Gastrocnemius medialis (tissue), 4 donors: ENCODE measurements around the gene CPPED1. TPM values are rescaled to one million over a fixed set of nuclear protein-coding genes. Genes with fewer than 3 reads are reported as not detected.

Experiments used
- ATAC-seq, 2 donors: fragments of 150-250 bp; one replicate each; pipeline ENCODE4 v1.9.1; 2016
- DNase-seq, 2 donors: peaks; one replicate each; pipeline ENCODE4 v3.0.0-alpha.2; 2019
- H3K27ac ChIP-seq, 4 donors: fragments of 200-600 bp; sonication (generic); 1 replicate in 1 of 4; 2 replicates in 3 of 4; pipeline ENCODE4 v1.5.1; 2016 to 2018; ENCODE audit warnings: mild to moderate bottlenecking in 2 of 4, moderate library complexity in 1 of 4
- H3K27me3 ChIP-seq, 3 donors: fragments of 200-600 bp; sonication (generic) in 2 of 3; 1 replicate in 1 of 3; 2 replicates in 2 of 3; pipeline versions ENCODE4 v1.5.1 to v1.6.0; 2016 to 2019; ENCODE audit warnings: mild to moderate bottlenecking in 1 of 3, moderate library complexity in 1 of 3
- H3K36me3 ChIP-seq, 2 donors: fragments of 200-600 bp; sonication (generic) in 1 of 2; one replicate each; pipeline ENCODE4 v1.5.1; 2017 to 2018
- H3K4me1 ChIP-seq, 2 donors: fragments of 200-600 bp; sonication (generic) in 1 of 2; one replicate each; pipeline ENCODE4 v1.5.1; 2016 to 2017; ENCODE audit warnings: mild to moderate bottlenecking in 2 of 2
- H3K4me3 ChIP-seq, 4 donors: fragments of 200-600 bp; sonication (generic) in 3 of 4; 1 replicate in 1 of 4; 2 replicates in 3 of 4; pipeline ENCODE4 v1.5.1; 2016 to 2019; ENCODE audit warnings: mild to moderate bottlenecking in 2 of 4
- H3K9me3 ChIP-seq, 3 donors: fragments of 200-600 bp; sonication (generic) in 2 of 3; 1 replicate in 1 of 3; 2 replicates in 2 of 3; pipeline ENCODE4 v1.5.1; 2016 to 2019
- POLR2A ChIP-seq, 2 donors: fragments of 450-650 bp; IDR thresholded peaks; one replicate each; pipeline ENCODE4 v1.6.1; 2017; ENCODE audit warnings: antibody characterized with exemption in 2 of 2, mild to moderate bottlenecking in 2 of 2, moderate library complexity in 2 of 2
- in situ Hi-C, 4 donors: fragments of 200-750 bp; cut with MboI; loops; one replicate each; pipeline versions ENCODE4 v1.15.0 to v1.8.0; 2017; ENCODE audit warnings: low sequenced_read_pairs in 4 of 4
- intact Hi-C: fragments of 100-400 bp; cut with DNase I; formaldehyde crosslinking; loops from one replicate; pipeline ENCODE4 v1.15.1; 2023; ENCODE audit warnings: low total_unique reads
- total RNA-seq, 4 donors: library from RNA; depleted of rRNA; stranded (reverse); fragments of >200 nt; gene quantifications; one replicate each; pipeline versions ENCODE4 v1.1.0 to v1.2.3, GENCODE V29; 2016
- TF ChIP-seq, protein P1 (sequence below), 5 experiments: fragments of 450-650 bp in 3 of 5; fragments of 200-600 bp in 2 of 5; sonication (generic) in 2 of 5; IDR thresholded peaks in 4 of 5; conservative IDR thresholded peaks in 1 of 5; 1 replicate in 4 of 5; 2 replicates in 1 of 5; pipeline ENCODE4 v1.5.1; 2016 to 2019; ENCODE audit warnings: antibody characterized with exemption in 5 of 5, mild to moderate bottlenecking in 3 of 5, moderate library complexity in 3 of 5

Gene CPPED1
- total RNA-seq, 4 donors from 2014 or later = 2.8 to 8.7 (median 6.6) TPM

DNA sequence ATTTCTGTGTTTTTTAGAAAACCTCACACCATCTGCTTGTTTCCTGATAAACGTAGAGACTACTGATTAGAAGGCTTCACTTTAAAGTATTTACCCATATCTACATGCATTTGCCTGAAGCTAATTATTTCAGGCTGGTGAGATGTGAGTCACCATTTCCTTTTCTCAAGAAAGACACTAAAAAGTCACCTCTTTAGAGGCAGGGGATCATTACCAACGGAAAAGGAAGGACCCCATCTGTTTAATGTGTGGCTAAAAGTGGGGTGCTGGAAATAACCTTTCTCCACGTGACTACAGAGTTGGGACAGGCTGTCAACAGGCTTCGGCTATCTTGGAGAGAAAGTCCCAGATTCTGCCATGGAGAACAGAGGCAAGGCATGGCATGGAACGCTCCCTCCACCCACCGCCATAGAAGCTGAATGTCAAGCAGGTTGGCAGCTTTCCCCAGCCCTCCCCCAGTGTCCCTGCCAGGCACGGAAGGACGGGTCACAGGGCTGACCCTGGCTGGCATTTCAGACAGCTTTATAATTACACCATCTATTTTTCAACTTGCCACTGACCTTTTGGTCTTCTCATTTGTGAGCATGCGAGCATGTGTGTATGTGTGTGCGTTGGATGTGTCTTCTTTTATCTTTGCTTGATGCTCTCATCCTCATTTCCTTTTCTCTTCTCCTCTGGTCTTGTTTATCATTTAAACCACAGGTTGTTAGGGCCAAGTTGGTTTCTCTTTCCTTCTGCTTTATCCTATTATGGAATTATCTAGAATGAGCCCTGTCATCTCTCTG lies 157.0 kb downstream of the CPPED1 start:
- no peak overlapping the region for H3K4me3 ChIP-seq
- H3K27ac ChIP-seq = no peak overlapping the region
- in situ Hi-C loops = no loop called here
- no peaks in the 10 kb centered on the region for H3K4me1 ChIP-seq
- H3K27me3 ChIP-seq = no peaks in the 10 kb centered on the region
- no peaks in the 10 kb centered on the region for H3K36me3 ChIP-seq
- ATAC-seq (no peak), DNase-seq (no peak)
- no peaks in the 10 kb centered on the region for H3K9me3 ChIP-seq
- intact Hi-C loops = no loop called here
- TF ChIP-seq POLR2A (IDR thresholded peaks at IDR 0.05) = no peak
- TF ChIP-seq, protein P1, sequence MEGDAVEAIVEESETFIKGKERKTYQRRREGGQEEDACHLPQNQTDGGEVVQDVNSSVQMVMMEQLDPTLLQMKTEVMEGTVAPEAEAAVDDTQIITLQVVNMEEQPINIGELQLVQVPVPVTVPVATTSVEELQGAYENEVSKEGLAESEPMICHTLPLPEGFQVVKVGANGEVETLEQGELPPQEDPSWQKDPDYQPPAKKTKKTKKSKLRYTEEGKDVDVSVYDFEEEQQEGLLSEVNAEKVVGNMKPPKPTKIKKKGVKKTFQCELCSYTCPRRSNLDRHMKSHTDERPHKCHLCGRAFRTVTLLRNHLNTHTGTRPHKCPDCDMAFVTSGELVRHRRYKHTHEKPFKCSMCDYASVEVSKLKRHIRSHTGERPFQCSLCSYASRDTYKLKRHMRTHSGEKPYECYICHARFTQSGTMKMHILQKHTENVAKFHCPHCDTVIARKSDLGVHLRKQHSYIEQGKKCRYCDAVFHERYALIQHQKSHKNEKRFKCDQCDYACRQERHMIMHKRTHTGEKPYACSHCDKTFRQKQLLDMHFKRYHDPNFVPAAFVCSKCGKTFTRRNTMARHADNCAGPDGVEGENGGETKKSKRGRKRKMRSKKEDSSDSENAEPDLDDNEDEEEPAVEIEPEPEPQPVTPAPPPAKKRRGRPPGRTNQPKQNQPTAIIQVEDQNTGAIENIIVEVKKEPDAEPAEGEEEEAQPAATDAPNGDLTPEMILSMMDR (IDR thresholded peaks at IDR 0.05 in 4 of 5, conservative IDR thresholded peaks at IDR 0.05 in 1 of 5) = no peak

DNA sequence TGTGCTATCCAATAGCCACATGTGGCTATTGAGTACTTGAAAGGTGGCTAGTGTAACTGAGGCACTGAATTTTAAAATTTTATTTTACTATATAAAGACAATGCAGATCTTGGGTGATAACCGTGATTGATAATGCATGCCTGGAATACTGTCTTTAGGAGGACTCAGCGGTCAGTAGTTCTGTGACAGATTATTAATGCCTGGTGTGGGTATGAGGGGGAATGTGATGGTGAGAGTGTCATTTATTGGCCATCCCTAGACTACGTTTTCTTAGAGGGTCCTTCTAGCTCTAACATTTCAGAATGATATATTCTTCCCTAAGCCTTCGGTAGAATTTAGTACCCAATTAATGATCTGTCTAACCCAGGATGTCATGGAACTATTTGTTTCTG lies 157.6 kb downstream of the CPPED1 start:
- no peak overlapping the region for H3K4me3 ChIP-seq
- H3K9me3 ChIP-seq = no peaks in the 10 kb centered on the region
- H3K4me1 ChIP-seq = no peaks in the 10 kb centered on the region
- intact Hi-C loops (no loop called here), in situ Hi-C loops (no loop called here)
- no peak for ATAC-seq
- no peak for TF ChIP-seq POLR2A (IDR thresholded peaks at IDR 0.05)
- TF ChIP-seq, protein P1 (IDR thresholded peaks at IDR 0.05 in 4 of 5, conservative IDR thresholded peaks at IDR 0.05 in 1 of 5) = no peak
- H3K27me3 ChIP-seq = no peaks in the 10 kb centered on the region
- H3K36me3 ChIP-seq = no peaks in the 10 kb centered on the region
- no peak for DNase-seq
- no peak overlapping the region for H3K27ac ChIP-seq

DNA sequence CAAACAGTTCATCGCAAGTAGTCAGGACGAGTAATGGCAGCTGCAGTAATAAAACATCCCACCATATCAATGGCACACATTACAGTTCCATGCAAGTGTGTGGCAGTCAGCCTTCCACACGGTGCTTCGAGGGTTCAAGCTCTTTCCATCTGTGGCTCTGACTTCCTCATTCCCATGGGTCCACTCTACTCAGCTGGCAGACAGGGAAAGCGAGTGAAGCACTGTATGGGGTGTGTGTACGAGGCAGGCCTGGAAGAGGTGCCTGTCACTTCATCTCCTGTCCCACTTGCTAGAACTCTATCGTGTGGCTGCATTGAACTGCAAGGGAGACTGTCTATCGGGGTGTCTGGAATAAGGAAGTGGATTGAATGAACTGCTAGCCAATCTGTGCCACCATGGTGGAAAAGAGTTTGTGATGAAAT lies 160.6 kb downstream of the CPPED1 start:
- intact Hi-C loops = no loop called here
- ATAC-seq (no peak), DNase-seq (no peak)
- Histone ChIP-seq H3K9me3 (no peaks in the 10 kb centered on the region), H3K36me3 (no peaks in the 10 kb centered on the region), H3K27ac (no peak overlapping the region), H3K4me3 (no peak overlapping the region), H3K27me3 (no peaks in the 10 kb centered on the region), H3K4me1 (no peaks in the 10 kb centered on the region)
- in situ Hi-C loops = no loop called here
- TF ChIP-seq, protein P1 (IDR thresholded peaks at IDR 0.05 in 4 of 5, conservative IDR thresholded peaks at IDR 0.05 in 1 of 5) = no peak
- TF ChIP-seq POLR2A (IDR thresholded peaks at IDR 0.05) = no peak

DNA sequence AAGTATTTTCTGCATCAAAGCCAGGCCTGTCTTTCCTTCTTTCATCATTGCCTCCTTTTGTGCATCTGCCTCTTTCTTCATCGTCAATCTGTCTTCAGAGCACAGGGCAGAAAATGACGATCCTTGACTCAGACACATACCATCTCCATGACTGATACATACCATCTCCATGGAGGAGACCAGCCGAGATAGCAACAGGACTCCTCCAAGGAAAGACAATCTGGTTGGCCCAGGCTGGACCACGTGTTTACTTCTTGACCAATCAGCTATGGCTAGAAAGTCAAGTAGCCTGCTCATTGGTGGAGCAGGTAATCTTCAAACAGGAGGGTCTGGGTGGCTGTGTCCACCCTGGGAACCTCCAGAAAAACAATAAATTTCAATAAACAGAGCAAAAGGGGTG lies 164.6 kb downstream of the CPPED1 start:
- Histone ChIP-seq H3K4me3 (no peak overlapping the region), H3K27me3 (no peaks in the 10 kb centered on the region), H3K4me1 (no peaks in the 10 kb centered on the region), H3K9me3 (no peaks in the 10 kb centered on the region), H3K36me3 (no peaks in the 10 kb centered on the region), H3K27ac (no peak overlapping the region)
- TF ChIP-seq, protein P1 (IDR thresholded peaks at IDR 0.05 in 4 of 5, conservative IDR thresholded peaks at IDR 0.05 in 1 of 5) = no peak
- no peak for TF ChIP-seq POLR2A (IDR thresholded peaks at IDR 0.05)
- DNase-seq = no peak
- no peak for ATAC-seq
- intact Hi-C loops = no loop called here
- in situ Hi-C loops = no loop called here
